Peyer's patch (tissue), 4 donors: ENCODE measurements around the gene SLC35D3.

ENCODE experiments used
- POLR2A ChIP-seq, 2 donors: fragments of 450-650 bp; IDR thresholded peaks; one replicate each; pipeline ENCODE4 v1.5.1; 2017; ENCODE audit warnings: antibody characterized with exemption in 2 of 2, mild to moderate bottlenecking in 2 of 2, moderate library complexity in 2 of 2
- TF ChIP-seq, protein P1 (sequence below), 6 experiments: fragments of 450-650 bp in 4 of 6; fragments of 200-600 bp in 2 of 6; sonication (generic) in 1 of 6; IDR thresholded peaks; one replicate each; pipeline ENCODE4 v1.5.1; 2017 to 2019; ENCODE audit warnings: antibody characterized with exemption in 6 of 6, mild to moderate bottlenecking in 3 of 6, moderate library complexity in 1 of 6

DNA sequence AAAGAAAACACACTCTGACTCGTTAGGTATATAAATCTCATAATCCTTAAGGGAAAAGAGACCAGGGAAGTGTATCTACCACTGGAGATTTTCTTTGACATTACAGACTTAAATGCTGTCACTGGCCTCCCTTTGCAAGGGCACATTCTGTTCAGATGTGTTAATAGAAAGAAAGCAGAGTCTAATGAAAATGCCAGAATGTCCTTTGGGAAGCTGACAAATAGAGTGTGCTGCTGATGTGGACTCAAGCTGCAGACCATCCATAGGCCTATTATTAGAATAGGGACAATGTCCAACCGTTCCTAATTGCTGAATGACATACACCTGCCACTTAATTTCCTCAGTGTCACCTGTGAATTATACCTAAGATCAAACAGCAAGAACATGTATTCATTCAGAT is 41.2 kb downstream of the SLC35D3 start:
- TF ChIP-seq, protein P1, sequence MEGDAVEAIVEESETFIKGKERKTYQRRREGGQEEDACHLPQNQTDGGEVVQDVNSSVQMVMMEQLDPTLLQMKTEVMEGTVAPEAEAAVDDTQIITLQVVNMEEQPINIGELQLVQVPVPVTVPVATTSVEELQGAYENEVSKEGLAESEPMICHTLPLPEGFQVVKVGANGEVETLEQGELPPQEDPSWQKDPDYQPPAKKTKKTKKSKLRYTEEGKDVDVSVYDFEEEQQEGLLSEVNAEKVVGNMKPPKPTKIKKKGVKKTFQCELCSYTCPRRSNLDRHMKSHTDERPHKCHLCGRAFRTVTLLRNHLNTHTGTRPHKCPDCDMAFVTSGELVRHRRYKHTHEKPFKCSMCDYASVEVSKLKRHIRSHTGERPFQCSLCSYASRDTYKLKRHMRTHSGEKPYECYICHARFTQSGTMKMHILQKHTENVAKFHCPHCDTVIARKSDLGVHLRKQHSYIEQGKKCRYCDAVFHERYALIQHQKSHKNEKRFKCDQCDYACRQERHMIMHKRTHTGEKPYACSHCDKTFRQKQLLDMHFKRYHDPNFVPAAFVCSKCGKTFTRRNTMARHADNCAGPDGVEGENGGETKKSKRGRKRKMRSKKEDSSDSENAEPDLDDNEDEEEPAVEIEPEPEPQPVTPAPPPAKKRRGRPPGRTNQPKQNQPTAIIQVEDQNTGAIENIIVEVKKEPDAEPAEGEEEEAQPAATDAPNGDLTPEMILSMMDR (IDR thresholded peaks at IDR 0.05) = no peak
- TF ChIP-seq POLR2A (IDR thresholded peaks at IDR 0.05) = no peak
